Activated T-cell treated with anti-CD3 and anti-CD28 coated beads for 1 hour (primary cell): ENCODE measurements around the gene OR6P1.

Source experiments
- DNase-seq: peaks from one replicate; pipeline ENCODE4 v3.0.0-alpha.2; 2020; ENCODE audit warnings: low read depth

Gene OR6P1

GRCh38 chr1:158516966-158517365 lies 53.4 kb downstream of the OR6P1 start:
- no peak for DNase-seq
